H7 (cell line): ENCODE measurements around the gene PEF1. TPM values are rescaled to one million over a fixed set of nuclear protein-coding genes. Genes with fewer than 3 reads are reported as not detected.
"Not testable (repeated sequence)": the region's sequence is repeated elsewhere in the genome, so short reads cannot be mapped to it uniquely, and the experiment has no call there.

Source experiments
- DNase-seq: peaks from one replicate; pipeline ENCODE4 v3.0.0; 2012
- H3K27me3 ChIP-seq: 2 replicates; pipeline ENCODE4 v1.6.0; 2011; ENCODE audit warnings: mild to moderate bottlenecking, low read length; ENCODE audit not compliant: control insufficient read depth, insufficient read depth
- H3K36me3 ChIP-seq: replicated peaks from 2 replicates; pipeline ENCODE4 v1.5.1; 2011; ENCODE audit warnings: low read length; ENCODE audit not compliant: control insufficient read depth, insufficient read depth
- H3K4me3 ChIP-seq: 2 replicates; pipeline ENCODE4 v1.5.1; 2011; ENCODE audit warnings: low read depth, mild to moderate bottlenecking, control low read depth, low read length, moderate library complexity; ENCODE audit not compliant: insufficient read depth
- total RNA-seq: library from RNA; depleted of rRNA; stranded (reverse); fragments of >200 nt; shearing (Covaris generic); gene quantifications from 2 replicates; pipeline ENCODE4 v1.2.3, GENCODE V29; 2014

Gene PEF1
- total RNA-seq, 1 experiment from 2014 or later = 129 TPM

DNA sequence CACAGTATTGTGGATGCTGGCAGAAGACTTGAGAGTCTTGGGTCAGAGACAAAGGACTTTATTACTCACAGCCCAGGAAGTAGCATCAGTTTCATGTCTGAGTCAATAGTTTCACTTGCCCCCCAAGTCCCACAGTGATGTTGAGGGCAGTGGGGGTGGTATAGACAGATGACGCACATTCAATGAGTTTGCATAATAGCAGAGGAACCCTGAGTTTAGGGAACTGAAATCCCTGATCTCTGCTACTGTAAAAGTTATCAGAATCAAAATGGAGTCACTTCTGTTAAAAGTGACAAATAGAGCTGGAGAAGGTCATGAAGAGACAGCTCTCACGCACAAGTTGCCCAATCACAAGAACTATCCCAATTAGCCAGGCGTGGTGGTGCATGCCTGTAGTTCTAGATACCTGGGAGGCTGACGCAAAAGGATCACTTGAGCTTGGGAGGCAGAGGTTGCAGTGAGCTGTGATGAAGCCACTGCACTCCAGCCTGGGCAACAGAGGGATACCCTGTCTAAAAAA lies 38.7 kb downstream of the PEF1 start:
- no peak for DNase-seq
- H3K36me3 ChIP-seq = no peaks in the 10 kb centered on the region
- H3K4me3 ChIP-seq = no peak overlapping the region
- no peaks in the 10 kb centered on the region for H3K27me3 ChIP-seq

DNA sequence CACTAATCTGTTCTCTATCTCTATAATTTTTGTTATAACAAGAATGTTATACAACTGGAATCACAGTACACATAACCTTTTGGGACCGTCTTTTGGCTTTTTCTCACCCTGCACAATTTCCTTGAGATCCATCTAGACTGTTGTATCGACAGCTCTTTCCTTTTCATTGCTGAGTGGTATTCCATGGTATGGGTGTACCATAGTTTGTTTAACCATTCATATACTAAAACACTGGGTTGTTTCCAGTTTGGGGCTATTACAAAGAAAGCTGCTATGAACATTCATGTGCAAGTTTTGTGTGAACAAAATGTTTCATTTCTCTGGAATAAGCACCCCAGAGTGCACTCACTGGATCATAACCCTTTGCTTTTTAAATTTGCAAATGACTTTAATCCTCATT lies 42.6 kb downstream of the PEF1 start:
- Histone ChIP-seq H3K4me3 (no peak overlapping the region), H3K27me3 (no peaks in the 10 kb centered on the region), H3K36me3 (no peaks in the 10 kb centered on the region)
- DNase-seq = no peak

DNA sequence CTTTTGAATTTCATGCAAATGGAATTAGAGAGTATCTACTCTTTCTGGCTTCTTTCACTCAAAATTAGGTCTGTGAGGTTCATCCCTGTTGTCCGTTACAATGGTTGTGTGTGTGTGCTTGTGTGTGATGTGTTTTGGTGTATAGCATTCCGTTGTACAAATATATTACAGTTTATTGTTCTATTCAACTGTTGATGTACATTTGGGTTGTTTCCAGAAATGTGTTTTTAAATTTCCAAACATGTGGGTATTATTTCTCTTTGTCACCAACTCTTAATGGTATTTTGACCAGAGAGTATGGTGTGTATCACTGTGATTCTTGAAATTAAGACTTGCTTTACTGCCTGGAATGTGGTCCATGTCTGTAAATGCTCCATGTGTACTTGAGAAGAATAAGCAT lies 44.0 kb downstream of the PEF1 start:
- Histone ChIP-seq H3K36me3 (no peaks in the 10 kb centered on the region), H3K4me3 (no peak overlapping the region), H3K27me3 (no peaks in the 10 kb centered on the region)
- no peak for DNase-seq

DNA sequence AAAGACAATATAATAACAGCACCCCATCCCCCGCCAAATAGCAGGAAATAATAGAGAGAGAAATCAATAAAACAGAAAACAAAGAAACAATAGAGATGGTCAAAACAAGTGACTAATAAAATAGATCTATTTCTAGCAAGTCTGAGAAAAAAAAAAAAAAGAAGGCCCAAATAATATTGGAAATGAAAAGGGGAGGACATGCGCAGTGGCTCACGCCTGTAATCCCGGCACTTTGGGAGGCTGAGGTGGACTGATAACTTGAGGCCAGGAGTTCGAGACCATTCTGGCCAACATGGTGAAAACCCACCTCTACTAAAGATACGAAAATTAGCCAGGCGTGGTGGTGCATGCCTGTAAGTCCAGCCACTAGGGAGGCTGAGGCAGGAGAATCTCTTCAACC lies 45.7 kb downstream of the PEF1 start:
- Histone ChIP-seq H3K36me3 (no peaks in the 10 kb centered on the region), H3K27me3 (no peaks in the 10 kb centered on the region)
- DNase-seq = no peak

DNA sequence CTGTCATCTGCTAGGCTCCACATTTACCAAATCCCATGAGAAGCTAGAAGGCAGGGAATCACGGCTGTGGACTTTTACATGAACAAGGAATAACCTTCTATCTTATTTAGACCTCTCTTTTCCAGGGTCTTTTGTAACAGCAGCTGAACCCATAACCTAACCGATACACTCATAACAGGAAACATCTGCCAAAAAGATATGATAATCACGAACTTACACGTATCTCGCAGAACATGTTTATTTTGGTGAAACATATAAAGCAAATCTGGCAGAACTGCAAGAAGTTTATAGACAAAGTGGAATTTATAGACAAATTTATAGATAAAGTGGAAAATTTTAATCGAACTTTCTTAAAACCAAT lies 48.0 kb downstream of the PEF1 start:
- DNase-seq = no peak
- no peaks in the 10 kb centered on the region for H3K36me3 ChIP-seq

More for the DNA sequence above, 45.7 kb downstream of the PEF1 start:
- no peak overlapping the region for H3K4me3 ChIP-seq

DNA sequence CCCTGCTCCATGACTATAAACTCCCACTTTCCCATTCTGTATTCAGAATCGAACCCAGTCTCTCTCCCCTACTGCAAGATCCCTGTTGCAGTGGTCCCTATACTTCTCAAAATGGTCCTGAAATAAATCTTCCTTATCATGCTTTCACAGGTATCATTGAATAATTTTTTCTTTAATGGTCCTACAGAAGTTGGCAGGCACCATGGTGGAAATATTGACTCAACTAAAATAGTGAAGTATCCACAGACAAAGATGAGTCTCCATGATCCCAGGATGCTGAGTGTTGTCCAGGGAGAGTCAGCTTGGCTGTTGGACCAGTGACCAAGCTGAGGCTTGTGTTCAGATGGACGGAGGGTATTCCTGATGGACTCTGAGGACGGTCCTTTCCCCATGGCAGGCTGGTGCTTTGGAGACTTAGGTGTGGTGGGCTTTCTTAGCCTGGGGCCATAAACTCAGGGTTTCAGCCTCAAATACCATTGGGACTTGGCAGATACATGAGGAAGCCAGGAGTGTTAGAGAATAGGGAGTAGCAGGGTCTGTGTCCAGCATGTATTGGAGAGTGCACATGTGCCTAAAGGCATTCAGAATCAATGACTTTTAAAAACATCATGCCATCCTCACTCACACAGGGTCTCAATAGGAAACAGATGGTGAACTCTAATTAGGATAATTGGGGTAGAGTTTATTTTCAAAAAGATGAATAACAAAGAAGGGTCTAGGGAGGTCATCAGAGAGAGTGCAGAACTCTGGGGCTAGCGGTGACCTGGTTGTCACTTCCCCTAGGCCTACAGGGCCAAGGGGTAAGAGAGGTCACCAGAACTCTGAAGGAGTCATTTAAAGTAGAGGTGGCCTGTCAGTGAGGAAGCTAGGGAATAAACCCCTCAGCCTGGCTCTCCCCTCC lies 48.6 kb downstream of the PEF1 start:
- Histone ChIP-seq H3K27me3 (no peaks in the 10 kb centered on the region; the same call in 1 of the 2 replicates), H3K4me3 (no peak overlapping the region), H3K36me3 (no peaks in the 10 kb centered on the region)
- no peak for DNase-seq

More for the DNA sequence above, 48.0 kb downstream of the PEF1 start:
- no peak overlapping the region for H3K4me3 ChIP-seq
- no peaks in the 10 kb centered on the region; the same call in 1 of the 2 replicates for H3K27me3 ChIP-seq

DNA sequence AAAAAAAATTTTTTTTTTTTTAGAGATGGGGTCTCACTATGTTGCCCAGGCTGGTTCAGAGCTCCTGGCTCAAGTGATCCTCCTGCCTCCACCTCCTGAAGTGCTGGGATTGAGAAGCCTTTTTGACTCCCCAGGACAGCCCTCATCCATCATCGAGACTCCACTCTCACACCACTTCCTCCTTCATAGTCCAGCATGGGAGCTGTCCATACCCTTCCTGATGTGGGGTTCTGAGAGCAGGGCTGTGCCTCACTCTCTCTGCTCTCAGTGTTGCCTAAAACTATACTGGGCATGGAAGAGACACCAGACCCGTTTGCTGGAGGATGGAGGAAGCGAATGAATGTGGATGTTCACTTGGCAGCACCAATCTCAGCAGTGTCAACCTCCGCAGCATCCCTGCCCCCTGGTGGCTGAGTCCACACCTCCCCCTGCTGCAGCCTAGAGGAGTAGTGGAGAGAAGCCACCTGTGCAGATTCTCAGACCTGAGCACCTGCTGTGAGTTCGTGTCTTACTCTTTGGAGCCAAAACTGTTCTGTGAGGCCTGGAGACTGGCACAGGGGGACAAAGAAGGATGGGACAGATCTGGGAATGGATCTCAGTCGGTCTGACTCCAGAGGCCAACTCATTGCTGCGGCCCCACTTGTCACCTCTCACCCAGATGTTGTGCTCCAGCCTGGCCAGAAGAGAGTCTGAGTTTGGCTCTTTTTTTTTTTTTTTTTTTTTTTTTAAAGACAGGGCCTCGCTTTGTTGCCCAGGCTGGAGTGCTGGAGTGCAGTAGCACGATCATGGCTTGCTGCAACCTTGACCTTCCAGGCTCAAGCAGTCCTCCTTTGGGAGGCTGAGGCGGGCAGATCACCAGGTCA lies 50.7 kb downstream of the PEF1 start:
- Histone ChIP-seq H3K36me3 (no peaks in the 10 kb centered on the region), H3K4me3 (no peak overlapping the region), H3K27me3 (peaks cover 3% of the 10 kb centered on the region)
- peak; percentile 85 for DNase-seq

DNA sequence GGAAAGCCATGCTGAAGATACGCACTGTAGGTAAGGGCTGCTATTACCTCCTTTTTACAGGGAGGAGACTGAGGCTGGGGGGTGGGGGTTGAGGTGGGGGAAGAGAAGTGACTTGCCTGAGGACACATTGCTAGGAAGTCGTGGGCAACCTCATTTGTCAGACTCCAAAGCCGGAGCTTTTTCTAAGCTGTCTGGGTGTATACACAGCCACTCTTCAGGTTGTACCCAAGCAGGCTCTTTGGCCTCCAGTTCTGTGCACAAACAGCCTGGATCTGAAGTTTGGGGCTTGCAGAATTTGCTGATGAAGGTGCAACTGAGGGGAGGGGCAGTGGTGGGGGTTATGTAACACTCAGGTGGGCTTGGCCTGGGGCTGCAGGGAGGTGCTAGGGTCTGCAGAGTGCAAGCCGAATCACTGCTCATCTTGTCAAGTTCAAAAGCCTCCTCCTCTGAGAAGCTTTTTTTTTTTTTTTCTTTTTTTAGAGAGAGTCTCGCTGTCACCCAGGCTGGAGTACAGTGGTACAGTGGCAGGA lies 51.5 kb downstream of the PEF1 start:
- peaks cover 4% of the 10 kb centered on the region for H3K27me3 ChIP-seq
- no peak overlapping the region for H3K4me3 ChIP-seq
- no peak for DNase-seq
- no peaks in the 10 kb centered on the region for H3K36me3 ChIP-seq

DNA sequence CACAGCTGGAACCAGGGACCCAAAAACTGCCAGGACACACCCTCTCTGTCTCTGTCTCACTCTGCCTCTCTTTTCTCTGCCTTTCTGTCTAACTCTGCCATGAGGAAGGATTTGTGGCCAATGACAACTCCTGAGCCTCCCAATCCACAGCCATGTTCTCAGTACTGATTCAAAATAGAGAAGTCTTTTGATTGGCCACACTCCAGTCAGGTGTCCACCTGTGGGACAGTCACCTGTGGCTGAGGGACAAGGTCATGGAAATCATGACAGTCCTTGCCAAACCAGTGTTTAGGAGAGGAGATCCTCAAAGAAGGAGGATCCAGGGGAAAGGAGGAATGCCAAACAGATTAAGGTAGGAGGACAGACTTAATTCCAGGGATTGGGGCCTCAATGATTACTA lies 52.5 kb downstream of the PEF1 start:
- no peak for DNase-seq
- H3K4me3 ChIP-seq = no peak overlapping the region
- H3K27me3 ChIP-seq = peaks cover 7% of the 10 kb centered on the region
- H3K36me3 ChIP-seq = no peaks in the 10 kb centered on the region

DNA sequence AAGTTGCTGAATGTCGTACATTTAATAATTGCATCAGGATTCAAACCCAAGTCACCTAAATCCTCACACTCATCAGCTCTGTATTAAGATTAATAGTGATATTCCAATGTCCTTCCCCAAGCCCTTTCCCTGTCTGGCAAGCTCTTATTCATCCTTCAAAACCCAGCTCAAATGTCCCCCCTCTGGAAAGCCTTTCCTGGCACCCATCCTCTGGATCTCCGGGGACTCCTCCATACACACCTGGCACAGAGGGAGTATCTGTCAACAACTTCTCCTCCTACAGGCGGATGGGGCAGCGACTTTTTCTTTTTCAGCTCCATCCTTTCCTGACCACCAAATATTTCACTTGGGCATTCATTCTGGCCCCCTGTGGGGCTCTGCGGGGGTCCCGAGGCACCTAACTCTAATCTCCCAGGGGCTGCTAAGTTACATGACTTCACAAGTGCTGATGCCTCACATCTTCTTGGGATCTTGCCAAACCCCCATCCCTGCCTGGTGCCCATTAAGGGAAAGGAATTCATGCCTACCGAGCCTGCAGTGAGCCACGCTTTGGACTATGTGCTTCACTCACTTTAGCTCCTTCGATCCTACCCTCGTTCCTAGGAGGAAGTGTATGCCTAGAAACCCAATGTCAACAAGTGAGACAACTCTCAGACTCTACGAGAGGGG lies 53.1 kb downstream of the PEF1 start:
- no peak for DNase-seq
- no peaks in the 10 kb centered on the region for H3K36me3 ChIP-seq
- H3K27me3 ChIP-seq = peaks cover 7% of the 10 kb centered on the region
- no peak overlapping the region for H3K4me3 ChIP-seq

DNA sequence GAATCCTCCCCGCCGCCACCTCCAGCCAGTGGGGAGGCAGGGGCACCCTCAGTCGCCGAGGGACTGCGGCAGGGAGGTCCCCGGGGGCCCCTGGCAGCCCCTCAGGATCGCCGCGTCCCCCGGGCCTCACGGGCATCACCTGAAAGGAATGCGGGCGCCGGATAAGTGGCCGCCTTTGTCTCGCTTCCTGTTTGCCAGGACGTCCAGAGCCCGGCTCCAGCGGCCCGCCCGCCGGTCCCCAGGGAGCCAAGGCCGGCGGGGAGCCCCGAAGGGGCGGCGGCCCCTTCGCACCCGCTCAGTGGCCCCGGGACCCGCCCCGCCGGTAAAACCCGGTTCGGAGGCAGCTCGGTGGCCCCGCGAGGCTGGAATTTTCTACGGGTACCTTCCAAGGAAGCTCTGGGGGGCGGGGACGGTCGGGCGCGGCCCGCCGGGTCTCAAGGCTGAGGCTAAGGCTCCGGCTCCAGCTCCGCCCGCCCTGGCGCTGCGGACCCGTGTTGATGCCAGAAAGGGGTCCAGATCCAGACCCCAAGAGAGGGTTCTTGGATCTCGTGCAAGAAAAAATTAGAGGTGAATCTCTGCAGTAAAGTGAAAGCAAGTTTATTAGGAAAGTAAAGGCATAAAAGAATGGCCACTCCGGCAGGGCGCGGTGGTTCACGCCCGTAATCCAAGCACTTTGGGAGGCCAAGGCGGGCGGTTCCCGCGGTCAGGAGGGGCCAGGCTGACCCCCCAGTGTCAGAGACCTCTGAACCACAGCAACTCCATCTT lies 55.7 kb downstream of the PEF1 start:
- H3K4me3 ChIP-seq = peak overlapping the region; percentile 32
- peak; percentile 88 for DNase-seq
- H3K36me3 ChIP-seq = no peaks in the 10 kb centered on the region
- peaks cover 7% of the 10 kb centered on the region for H3K27me3 ChIP-seq

DNA sequence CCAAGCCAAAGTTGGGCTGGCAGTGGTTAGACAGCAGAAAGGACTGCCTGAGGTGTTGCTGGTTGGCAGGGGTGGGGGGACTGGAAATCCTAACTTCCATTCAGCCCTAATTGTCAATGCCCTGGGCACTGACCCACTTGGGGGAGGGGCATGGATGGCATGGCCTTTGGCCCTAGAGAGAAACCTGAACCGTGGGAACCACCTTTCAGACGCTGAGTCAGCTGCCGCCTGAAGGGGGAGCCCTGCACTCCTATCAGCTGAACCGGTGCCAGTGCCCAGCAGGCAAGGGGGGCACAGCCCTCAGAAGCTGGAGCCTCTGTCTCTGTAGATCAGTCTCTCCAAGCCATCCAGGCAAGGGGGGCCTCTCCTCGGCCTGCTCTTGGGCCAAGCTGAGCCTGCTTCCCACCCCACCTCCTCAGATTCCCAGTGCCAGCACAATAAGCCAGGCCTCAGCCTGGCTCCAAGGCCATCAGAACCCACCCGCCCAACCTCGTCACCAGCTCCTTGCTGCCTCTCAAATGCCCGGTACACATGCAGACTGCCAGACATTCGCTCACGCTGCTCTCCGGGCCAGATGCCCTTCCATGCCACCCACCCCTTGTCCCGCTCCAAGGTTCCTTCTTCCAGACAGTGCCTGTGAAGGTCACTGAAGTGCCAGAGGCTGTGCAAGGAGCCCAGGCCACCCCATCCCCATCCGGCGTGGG lies 56.8 kb downstream of the PEF1 start:
- DNase-seq = peak; percentile 95
- no peak overlapping the region for H3K4me3 ChIP-seq
- peaks cover 7% of the 10 kb centered on the region for H3K27me3 ChIP-seq
- no peaks in the 10 kb centered on the region for H3K36me3 ChIP-seq

DNA sequence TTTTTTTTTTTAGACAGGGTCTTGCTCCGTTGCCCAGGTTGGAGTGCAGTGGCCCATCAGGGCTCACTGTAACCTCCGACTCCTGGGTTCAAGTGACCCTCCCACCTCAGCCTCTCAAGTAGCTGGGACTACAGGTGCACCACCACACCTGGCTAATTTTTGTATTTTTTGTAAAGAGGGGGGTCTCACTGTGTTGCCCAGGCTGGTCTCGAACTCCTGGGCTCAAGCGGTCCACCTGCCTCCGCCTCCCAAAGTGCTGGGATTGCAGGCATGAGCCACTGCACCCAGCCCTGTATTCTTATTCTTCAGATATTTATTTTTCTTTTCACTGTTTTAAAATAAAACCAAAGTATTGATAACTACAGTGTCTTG lies 57.4 kb downstream of the PEF1 start:
- not testable (repeated sequence) for H3K27me3 ChIP-seq, DNase-seq, H3K36me3 ChIP-seq, H3K4me3 ChIP-seq
